HepG2 (cell line): ENCODE measurements around the gene TNC. TPM values are rescaled to one million over a fixed set of nuclear protein-coding genes. Genes with fewer than 3 reads are reported as not detected.

Experiments used
- ATAC-seq: fragments of 200-7000 bp; cut with Tn5 transposase; 3 replicates; pipeline ENCODE4 v1.9.1; 2020; ENCODE audit warnings: mild to moderate bottlenecking, moderate library complexity
- BruUV-seq: library from RNA; stranded (reverse); fragments of 400-500 nt; replicated peaks from 2 replicates; lab custom pipeline; 2021; lab: Mats Ljungman, UMichigan
- CTCF ChIA-PET: fragments of 300-600 bp; formaldehyde crosslinking; extraction: SDS; loops from one replicate; lab custom pipeline; 2021; ENCODE audit warnings: low total read pairs, inconsistent platforms, low intra/inter-chr PET ratio; lab: Yijun Ruan, JAX
- POLR2A ChIA-PET: fragments of 350-600 bp; sonication (Branson Sonifier 250); formaldehyde crosslinking; loops from one replicate; lab custom pipeline; 2020; ENCODE audit warnings: antibody characterized with exemption, inconsistent platforms; lab: Yijun Ruan, JAX
- DNase-seq: peaks from one replicate; pipeline ENCODE4 v3.0.0-alpha.2; 2015; ENCODE audit warnings: low spot score
- FAIRE-seq: peaks from 3 replicates; lab custom pipeline; 2011; peaks lifted over from hg19 to GRCh38; lab: Jason Lieb, UNC
- H2AFZ ChIP-seq: one replicate; pipeline ENCODE4 v1.6.1; 2011; ENCODE audit warnings: low read length, inconsistent platforms
- H3K27ac ChIP-seq: fragments of 300-600 bp; 3 replicates; pipeline ENCODE4 v1.8.0; 2011; ENCODE audit warnings: mixed run types, mild to moderate bottlenecking, mixed read lengths, low read length, inconsistent platforms; ENCODE audit not compliant: insufficient read depth; ENCODE audit errors: extremely low read length
- H3K27me3 ChIP-seq, 2 experiments: fragments of 200-600 bp in 1 of 2; 2 replicates in 1 of 2; 3 replicates in 1 of 2; pipeline versions ENCODE4 v1.6.0 to v1.8.0; 2011; ENCODE audit warnings: low read length in 2 of 2, mild to moderate bottlenecking in 2 of 2, moderate library complexity in 2 of 2, inconsistent platforms in 1 of 2; ENCODE audit not compliant: insufficient read depth in 2 of 2, control insufficient read depth in 1 of 2
- H3K36me3 ChIP-seq, 2 experiments: fragments of 200-600 bp in 1 of 2; replicated peaks in 1 of 2; 2 replicates in 1 of 2; 3 replicates in 1 of 2; pipeline versions ENCODE4 v1.5.1 to v1.8.0; 2011; ENCODE audit warnings: low read length in 2 of 2, inconsistent platforms in 1 of 2; ENCODE audit not compliant: insufficient read depth in 2 of 2, control insufficient read depth in 1 of 2
- H3K4me1 ChIP-seq: 2 replicates; pipeline ENCODE4 v1.5.1; 2012; ENCODE audit warnings: low read length, inconsistent platforms; ENCODE audit not compliant: insufficient read depth
- H3K4me2 ChIP-seq: 2 replicates; pipeline ENCODE4 v1.6.0; 2011; ENCODE audit warnings: low read depth, low read length, inconsistent platforms
- H3K4me3 ChIP-seq, 3 experiments: fragments of 200-600 bp in 1 of 3; sonication (generic), shearing (Covaris generic) in 1 of 3; replicated peaks in 1 of 3; 2 replicates each; pipeline ENCODE4 v1.5.1; 2011 to 2016; ENCODE audit warnings: low read length in 3 of 3, inconsistent platforms in 2 of 3, low read depth in 2 of 3, mild to moderate bottlenecking in 2 of 3, control low read depth in 1 of 3, mixed read lengths in 1 of 3; ENCODE audit not compliant: insufficient read depth in 1 of 3
- H3K79me2 ChIP-seq: one replicate; pipeline ENCODE4 v1.6.1; 2011; ENCODE audit warnings: low read length, inconsistent platforms; ENCODE audit not compliant: insufficient read depth
- H3K9ac ChIP-seq: 2 replicates; pipeline ENCODE4 v1.6.0; 2011; ENCODE audit warnings: mild to moderate bottlenecking, low read depth, low read length, inconsistent platforms; ENCODE audit not compliant: insufficient read depth
- H3K9me3 ChIP-seq: 2 replicates; pipeline ENCODE4 v1.5.1; 2012; ENCODE audit warnings: mild to moderate bottlenecking, low read length
- H4K20me1 ChIP-seq: 2 replicates; pipeline ENCODE4 v1.6.0; 2011; ENCODE audit warnings: inconsistent platforms, mild to moderate bottlenecking, low read length, moderate library complexity; ENCODE audit not compliant: insufficient read depth
- FOXJ3 ChIP-seq: sonication (generic); formaldehyde crosslinking; IDR thresholded peaks from 2 replicates; pipeline ENCODE4 v1.4.0; 2020; ENCODE audit warnings: missing genetic modification reagents, mild to moderate bottlenecking, borderline replicate concordance
- KDM4B ChIP-seq: sonication (generic); formaldehyde crosslinking; IDR thresholded peaks from 2 replicates; pipeline ENCODE4 v1.4.0; 2020; ENCODE audit warnings: missing genetic modification reagents
- POLR2AphosphoS5 ChIP-seq: IDR thresholded peaks from 2 replicates; pipeline ENCODE4 v1.6.1; 2012; ENCODE audit warnings: low read depth, low read length
- WGBS: methylation state at CpG from one replicate; pipeline ENCODE4 v1.1.6; 2017; ENCODE audit warnings: low lambda C conversion rate; 5-methylcytosine and 5-hydroxymethylcytosine counted together
- in situ Hi-C: cut with HindIII; loops from 2 replicates; pipeline ENCODE4 v1.10.0; 2017; ENCODE audit warnings: low pct_unique_long_range_greater_than_20kb; ENCODE audit not compliant: extremely low pct_ligation_motif_present
- intact Hi-C: fragments of 100-400 bp; cut with micrococcal nuclease; formaldehyde crosslinking; loops from one replicate; pipeline ENCODE4 v1.10.0; 2022; ENCODE audit not compliant: unreplicated experiment
- polyA plus RNA-seq, 8 experiments: library from polyadenylated mRNA; depleted of rRNA in 3 of 8; stranded (reverse) in 7 of 8; unstranded in 1 of 8; fragments of >200 nt; fragmentation: Illumina TruSeq in 4 of 8; extraction: Trizol in 4 of 8; gene quantifications; 2 replicates each; pipeline versions ENCODE4 v1.2.1 to v1.2.3, GENCODE V29; 2011 to 2016; ENCODE audit warnings: low read depth in 4 of 8, missing spikeins in 1 of 8, mixed read lengths in 1 of 8; ENCODE audit not compliant: insufficient read depth in 1 of 8
- total RNA-seq, 5 experiments: library from RNA; depleted of rRNA; stranded (reverse); fragments of >200 nt; fragmentation: Illumina TruSeq; extraction: Trizol; gene quantifications; 2 replicates each; pipeline ENCODE4 v1.2.3, GENCODE V29; 2016; ENCODE audit warnings: low read depth in 1 of 5

TNC gene
- total and polyA plus RNA-seq, 2 of the 13 experiments (the other 11 are each of a cell fraction or from before 2014, with no cell fraction given), result not detected

GRCh38 chr9:115068031-115068430 is 49.9 kb downstream of the TNC start:
- no TSS peak for BruUV-seq
- Histone ChIP-seq H3K36me3 (no peaks in the 10 kb centered on the region), H3K4me3 (no peak overlapping the region), H3K79me2 (no peaks in the 10 kb centered on the region), H3K9ac (no peak overlapping the region), H2AFZ (no peak overlapping the region), H3K4me1 (no peaks in the 10 kb centered on the region), H3K27ac (no peak overlapping the region), H3K4me2 (no peak overlapping the region), H3K27me3 (no peaks in the 10 kb centered on the region)
- no peak for FAIRE-seq
- ATAC-seq, result no peak
- in situ Hi-C loops (no loop called here), intact Hi-C loops (no loop called here)
- CTCF ChIA-PET, result no interaction called here
- POLR2A ChIA-PET, result no interaction called here
- TF ChIP-seq FOXJ3 (CRISPR knock-in tag), result no peak
- TF ChIP-seq KDM4B, result no peak
- TF ChIP-seq, all 625 proteins: peak for 0
- DNase-seq, result no peak
- no peaks in the 10 kb centered on the region for H4K20me1 ChIP-seq
- H3K9me3 ChIP-seq, result no peaks in the 10 kb centered on the region

DNA sequence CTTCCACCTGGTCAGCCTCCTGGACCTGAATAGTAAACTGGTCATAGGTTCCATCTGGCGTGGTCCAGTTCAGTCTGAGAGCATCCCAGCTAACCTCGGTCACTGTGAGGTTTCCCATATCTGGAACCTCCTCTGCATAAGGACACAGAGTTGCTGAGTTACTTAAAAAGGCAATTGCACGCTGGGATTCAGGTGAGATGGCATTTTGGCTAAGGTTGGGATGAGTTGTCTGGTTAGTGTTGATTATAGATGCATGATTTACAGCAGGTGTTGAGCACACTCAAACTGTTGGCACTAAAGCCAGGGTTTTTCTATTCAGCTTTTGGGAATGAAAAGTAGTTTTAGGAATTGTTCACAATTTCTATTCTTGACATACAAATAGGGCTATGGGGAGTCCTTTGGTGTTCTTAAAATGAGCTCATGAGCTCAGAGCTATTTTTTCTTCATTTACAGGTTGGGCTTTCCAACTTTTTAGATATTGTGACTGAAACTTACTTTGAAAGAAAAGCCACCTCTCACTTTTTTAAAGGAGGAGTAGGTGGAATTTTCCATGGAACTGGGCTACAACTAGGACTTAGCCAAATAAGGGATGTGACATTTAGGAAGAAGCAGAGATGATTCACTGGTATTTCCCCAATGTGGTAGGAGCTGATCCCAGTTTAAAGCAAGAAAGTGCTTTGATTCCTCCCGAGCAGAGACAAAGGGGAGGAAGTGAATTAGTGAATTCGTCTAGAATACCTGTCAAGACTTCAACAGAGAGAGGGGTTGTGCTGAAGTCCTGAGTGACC is 54.7 kb downstream of the TNC start:
- no peak overlapping the region for H3K9ac ChIP-seq
- WGBS, result 3% methylated on average over 4 of the region's 5 CpGs
- no peak overlapping the region for H3K4me2 ChIP-seq
- H3K9me3 ChIP-seq, result no peaks in the 10 kb centered on the region
- CTCF ChIA-PET, result no interaction called here
- H3K27ac ChIP-seq, result no peak overlapping the region
- intact Hi-C loops, result no loop called here
- no peaks in the 10 kb centered on the region for H3K4me1 ChIP-seq
- in situ Hi-C loops, result no loop called here
- no peak for TF ChIP-seq POLR2AphosphoS5
- POLR2A ChIA-PET, result no interaction called here
- H3K79me2 ChIP-seq, result no peaks in the 10 kb centered on the region
- no peaks in the 10 kb centered on the region for H3K36me3 ChIP-seq
- no peaks in the 10 kb centered on the region for H3K27me3 ChIP-seq
- DNase-seq (no peak), ATAC-seq (no peak), FAIRE-seq (no peak)
- H4K20me1 ChIP-seq, result no peaks in the 10 kb centered on the region
- no peak overlapping the region for H3K4me3 ChIP-seq
- no peak overlapping the region for H2AFZ ChIP-seq
- BruUV-seq, result no TSS peak
